ENCODE data around the gene RFTN1. TPM values are rescaled to one million over a fixed set of nuclear protein-coding genes. Genes with fewer than 3 reads are reported as not detected.

The RFTN1 gene
- total and polyA plus RNA-seq, 10 of the 15 experiments (the other 5 are each of a cell fraction or from before 2014, with no cell fraction given): 20.6 to 213 (median 147) TPM

GRCh38 chr3:16514021-16514700 is 662 bp upstream of the RFTN1 start (continued):
- TF ChIP-seq RAD51 (IDR thresholded peaks at IDR 0.05) (peak; percentile 47; the same call in 1 of the 2 replicates), EP300 (IDR thresholded peaks at IDR 0.05; ENCODE audit: borderline replicate concordance in 1 of 2, control insufficient read depth in 1 of 2, low read depth in 2 of 2, low read length in 2 of 2) (0 out of 4 replicates have a peak, but pooled peaks of 1 of the 2 experiments have one; percentile 2), EZH2 (IDR thresholded peaks at IDR 0.05; ENCODE audit: borderline replicate concordance, control insufficient read depth, low read depth, low read length) (no peak), ZBED1 (IDR thresholded peaks at IDR 0.05; ENCODE audit: borderline replicate concordance) (peak; percentile 81; the same call in 1 of the 2 replicates), LARP7 (IDR thresholded peaks at IDR 0.05) (no peak), E4F1 (IDR thresholded peaks at IDR 0.05; ENCODE audit: borderline replicate concordance, partially characterized antibody) (no peak), IKZF1 (conservative IDR thresholded peaks at IDR 0.05) (no peak), JUND (IDR thresholded peaks at IDR 0.05; ENCODE audit: low read depth, low read length) (no peak), MTA2 (IDR thresholded peaks at IDR 0.05; ENCODE audit: low read depth) (no peak), USF1 (IDR thresholded peaks at IDR 0.05; ENCODE audit: borderline replicate concordance, extremely low read length, insufficient read depth, low read depth, low read length) (no peak), JUNB (IDR thresholded peaks at IDR 0.05) (no peak), POLR2A (IDR thresholded peaks at IDR 0.05; ENCODE audit: low read depth, low read length) (no peak), EGR1 (IDR thresholded peaks at IDR 0.05; ENCODE audit: borderline replicate concordance in 1 of 2, low read depth in 2 of 2, low read length in 2 of 2) (no peak), BRCA1 (IDR thresholded peaks at IDR 0.05; ENCODE audit: low read depth, low read length) (no peak), TCF3 (IDR thresholded peaks at IDR 0.05; ENCODE audit: borderline replicate concordance, insufficient read depth, low read depth, low read length) (no peak), NR2C2 (IDR thresholded peaks at IDR 0.05; ENCODE audit: borderline replicate concordance, control insufficient read depth, insufficient read length, low read depth) (no peak), ETV6 (conservative IDR thresholded peaks at IDR 0.05 in 1 of 2, IDR thresholded peaks at IDR 0.05 in 1 of 2; ENCODE audit: borderline replicate concordance in 1 of 2, low read depth in 1 of 2) (0 out of 4 replicates have a peak, but pooled peaks of 1 of the 2 experiments have one; percentile 7), SIN3A (IDR thresholded peaks at IDR 0.05; ENCODE audit: low read depth, low read length) (no peak)
- TF ChIP-seq, protein P1, sequence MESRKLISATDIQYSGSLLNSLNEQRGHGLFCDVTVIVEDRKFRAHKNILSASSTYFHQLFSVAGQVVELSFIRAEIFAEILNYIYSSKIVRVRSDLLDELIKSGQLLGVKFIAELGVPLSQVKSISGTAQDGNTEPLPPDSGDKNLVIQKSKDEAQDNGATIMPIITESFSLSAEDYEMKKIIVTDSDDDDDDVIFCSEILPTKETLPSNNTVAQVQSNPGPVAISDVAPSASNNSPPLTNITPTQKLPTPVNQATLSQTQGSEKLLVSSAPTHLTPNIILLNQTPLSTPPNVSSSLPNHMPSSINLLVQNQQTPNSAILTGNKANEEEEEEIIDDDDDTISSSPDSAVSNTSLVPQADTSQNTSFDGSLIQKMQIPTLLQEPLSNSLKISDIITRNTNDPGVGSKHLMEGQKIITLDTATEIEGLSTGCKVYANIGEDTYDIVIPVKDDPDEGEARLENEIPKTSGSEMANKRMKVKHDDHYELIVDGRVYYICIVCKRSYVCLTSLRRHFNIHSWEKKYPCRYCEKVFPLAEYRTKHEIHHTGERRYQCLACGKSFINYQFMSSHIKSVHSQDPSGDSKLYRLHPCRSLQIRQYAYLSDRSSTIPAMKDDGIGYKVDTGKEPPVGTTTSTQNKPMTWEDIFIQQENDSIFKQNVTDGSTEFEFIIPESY (IDR thresholded peaks at IDR 0.05): no peak
- TF ChIP-seq, protein P2, sequence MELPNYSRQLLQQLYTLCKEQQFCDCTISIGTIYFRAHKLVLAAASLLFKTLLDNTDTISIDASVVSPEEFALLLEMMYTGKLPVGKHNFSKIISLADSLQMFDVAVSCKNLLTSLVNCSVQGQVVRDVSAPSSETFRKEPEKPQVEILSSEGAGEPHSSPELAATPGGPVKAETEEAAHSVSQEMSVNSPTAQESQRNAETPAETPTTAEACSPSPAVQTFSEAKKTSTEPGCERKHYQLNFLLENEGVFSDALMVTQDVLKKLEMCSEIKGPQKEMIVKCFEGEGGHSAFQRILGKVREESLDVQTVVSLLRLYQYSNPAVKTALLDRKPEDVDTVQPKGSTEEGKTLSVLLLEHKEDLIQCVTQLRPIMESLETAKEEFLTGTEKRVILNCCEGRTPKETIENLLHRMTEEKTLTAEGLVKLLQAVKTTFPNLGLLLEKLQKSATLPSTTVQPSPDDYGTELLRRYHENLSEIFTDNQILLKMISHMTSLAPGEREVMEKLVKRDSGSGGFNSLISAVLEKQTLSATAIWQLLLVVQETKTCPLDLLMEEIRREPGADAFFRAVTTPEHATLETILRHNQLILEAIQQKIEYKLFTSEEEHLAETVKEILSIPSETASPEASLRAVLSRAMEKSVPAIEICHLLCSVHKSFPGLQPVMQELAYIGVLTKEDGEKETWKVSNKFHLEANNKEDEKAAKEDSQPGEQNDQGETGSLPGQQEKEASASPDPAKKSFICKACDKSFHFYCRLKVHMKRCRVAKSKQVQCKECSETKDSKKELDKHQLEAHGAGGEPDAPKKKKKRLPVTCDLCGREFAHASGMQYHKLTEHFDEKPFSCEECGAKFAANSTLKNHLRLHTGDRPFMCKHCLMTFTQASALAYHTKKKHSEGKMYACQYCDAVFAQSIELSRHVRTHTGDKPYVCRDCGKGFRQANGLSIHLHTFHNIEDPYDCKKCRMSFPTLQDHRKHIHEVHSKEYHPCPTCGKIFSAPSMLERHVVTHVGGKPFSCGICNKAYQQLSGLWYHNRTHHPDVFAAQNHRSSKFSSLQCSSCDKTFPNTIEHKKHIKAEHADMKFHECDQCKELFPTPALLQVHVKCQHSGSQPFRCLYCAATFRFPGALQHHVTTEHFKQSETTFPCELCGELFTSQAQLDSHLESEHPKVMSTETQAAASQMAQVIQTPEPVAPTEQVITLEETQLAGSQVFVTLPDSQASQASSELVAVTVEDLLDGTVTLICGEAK (IDR thresholded peaks at IDR 0.05; ENCODE audit: borderline replicate concordance): no peak
